RWPE2 (cell line): ENCODE results near the gene OCLN.

Experiments used
- ATAC-seq: fragments of 200-7000 bp; cut with Tn5 transposase; 3 replicates; pipeline ENCODE4 v1.9.1; 2021; ENCODE audit warnings: low read depth
- DNase-seq: peaks from one replicate; pipeline ENCODE4 v3.0.0-alpha.2; 2020; ENCODE audit warnings: low spot score
- H3K27ac ChIP-seq: fragments of 450-650 bp; 2 replicates; pipeline ENCODE4 v1.5.1; 2017; ENCODE audit warnings: mild to moderate bottlenecking; ENCODE audit not compliant: poor library complexity, severe bottlenecking
- H3K27me3 ChIP-seq: fragments of 250-450 bp; sonication (Bioruptor Pico); 2 replicates; pipeline ENCODE4 v1.5.1; 2021; ENCODE audit warnings: mild to moderate bottlenecking, moderate library complexity; ENCODE audit not compliant: insufficient read depth, poor library complexity, severe bottlenecking
- H3K36me3 ChIP-seq: fragments of 250-450 bp; sonication (Bioruptor Pico); 2 replicates; pipeline ENCODE4 v1.5.1; 2020; ENCODE audit warnings: low read depth, mild to moderate bottlenecking, moderate library complexity
- H3K4me1 ChIP-seq: fragments of 250-450 bp; sonication (Bioruptor Pico); 2 replicates; pipeline ENCODE4 v1.5.1; 2021; ENCODE audit warnings: mild to moderate bottlenecking, moderate library complexity; ENCODE audit not compliant: insufficient read depth, poor library complexity, severe bottlenecking
- H3K4me3 ChIP-seq: fragments of 250-450 bp; sonication (Bioruptor Pico); 2 replicates; pipeline ENCODE4 v1.5.1; 2021; ENCODE audit warnings: mild to moderate bottlenecking, moderate library complexity; ENCODE audit not compliant: severe bottlenecking
- H3K9me3 ChIP-seq: fragments of 250-450 bp; sonication (Bioruptor Pico); 2 replicates; pipeline ENCODE4 v1.5.1; 2021; ENCODE audit warnings: mild to moderate bottlenecking, moderate library complexity; ENCODE audit not compliant: severe bottlenecking
- TF ChIP-seq, protein P1 (sequence below): fragments of 450-650 bp; IDR thresholded peaks from one replicate; pipeline ENCODE4 v1.5.1; 2017; ENCODE audit warnings: mild to moderate bottlenecking, moderate library complexity; ENCODE audit not compliant: poor library complexity, severe bottlenecking

Gene OCLN

DNA sequence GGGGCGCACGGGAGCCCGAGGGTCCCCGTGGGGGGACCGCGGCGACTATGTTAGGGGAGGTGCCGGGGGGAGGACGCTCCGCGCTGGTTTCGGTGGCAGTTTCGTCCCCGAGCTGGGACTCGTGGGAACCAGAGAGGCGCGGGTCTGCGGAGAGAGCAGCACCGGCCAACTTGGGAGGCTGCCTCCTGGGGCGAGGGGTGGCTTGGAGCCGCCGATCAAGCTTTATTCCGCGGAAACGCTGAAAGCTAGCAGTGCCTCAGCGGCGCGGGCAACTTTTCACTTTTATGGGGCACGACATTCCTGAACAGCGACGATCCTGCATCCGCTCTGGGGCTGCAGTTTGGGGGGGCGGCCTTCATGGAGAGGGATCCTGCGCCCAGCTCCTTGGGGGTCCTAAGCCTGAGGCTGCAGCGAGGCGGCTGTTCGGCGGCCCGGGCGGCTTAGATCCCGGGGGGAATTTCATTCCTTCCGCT, 369 bp downstream of the OCLN start:
- Histone ChIP-seq H3K27me3 (no peaks in the 10 kb centered on the region), H3K27ac (peak overlapping the region; percentile 16), H3K36me3 (no peaks in the 10 kb centered on the region), H3K4me3 (peak overlapping the region; percentile 53), H3K9me3 (no peaks in the 10 kb centered on the region), H3K4me1 (no peaks in the 10 kb centered on the region)
- DNase-seq, result peak; percentile 65
- TF ChIP-seq, protein P1, sequence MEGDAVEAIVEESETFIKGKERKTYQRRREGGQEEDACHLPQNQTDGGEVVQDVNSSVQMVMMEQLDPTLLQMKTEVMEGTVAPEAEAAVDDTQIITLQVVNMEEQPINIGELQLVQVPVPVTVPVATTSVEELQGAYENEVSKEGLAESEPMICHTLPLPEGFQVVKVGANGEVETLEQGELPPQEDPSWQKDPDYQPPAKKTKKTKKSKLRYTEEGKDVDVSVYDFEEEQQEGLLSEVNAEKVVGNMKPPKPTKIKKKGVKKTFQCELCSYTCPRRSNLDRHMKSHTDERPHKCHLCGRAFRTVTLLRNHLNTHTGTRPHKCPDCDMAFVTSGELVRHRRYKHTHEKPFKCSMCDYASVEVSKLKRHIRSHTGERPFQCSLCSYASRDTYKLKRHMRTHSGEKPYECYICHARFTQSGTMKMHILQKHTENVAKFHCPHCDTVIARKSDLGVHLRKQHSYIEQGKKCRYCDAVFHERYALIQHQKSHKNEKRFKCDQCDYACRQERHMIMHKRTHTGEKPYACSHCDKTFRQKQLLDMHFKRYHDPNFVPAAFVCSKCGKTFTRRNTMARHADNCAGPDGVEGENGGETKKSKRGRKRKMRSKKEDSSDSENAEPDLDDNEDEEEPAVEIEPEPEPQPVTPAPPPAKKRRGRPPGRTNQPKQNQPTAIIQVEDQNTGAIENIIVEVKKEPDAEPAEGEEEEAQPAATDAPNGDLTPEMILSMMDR, result no peak
- ATAC-seq, result peak; percentile 33

GRCh38 chr5:69493396-69494133, 975 bp downstream of the OCLN start:
- DNase-seq (peak; percentile 54), ATAC-seq (peak; percentile 34)
- Histone ChIP-seq H3K36me3 (no peaks in the 10 kb centered on the region), H3K4me3 (peak overlapping the region; percentile 53), H3K27ac (peak overlapping the region; percentile 16), H3K27me3 (no peaks in the 10 kb centered on the region), H3K4me1 (no peaks in the 10 kb centered on the region), H3K9me3 (no peaks in the 10 kb centered on the region)
- TF ChIP-seq, protein P1, result no peak

GRCh38 chr5:69494452-69494851, 1.9 kb downstream of the OCLN start:
- H3K4me3 ChIP-seq, result peak overlapping the region; percentile 53
- H3K4me1 ChIP-seq, result no peaks in the 10 kb centered on the region
- no peaks in the 10 kb centered on the region for H3K36me3 ChIP-seq
- DNase-seq, result no peak
- H3K9me3 ChIP-seq, result no peaks in the 10 kb centered on the region
- ATAC-seq, result no peak
- H3K27ac ChIP-seq, result no peak overlapping the region
- TF ChIP-seq, protein P1, result no peak
- no peaks in the 10 kb centered on the region for H3K27me3 ChIP-seq

GRCh38 chr5:69497006-69497520, 4.5 kb downstream of the OCLN start:
- H3K9me3 ChIP-seq, result no peaks in the 10 kb centered on the region
- no peaks in the 10 kb centered on the region for H3K36me3 ChIP-seq
- H3K4me1 ChIP-seq, result peaks cover 9% of the 10 kb centered on the region
- H3K27ac ChIP-seq, result no peak overlapping the region
- ATAC-seq, result no peak
- DNase-seq, result no peak
- H3K27me3 ChIP-seq, result no peaks in the 10 kb centered on the region
- TF ChIP-seq, protein P1, result no peak
- no peak overlapping the region for H3K4me3 ChIP-seq

DNA sequence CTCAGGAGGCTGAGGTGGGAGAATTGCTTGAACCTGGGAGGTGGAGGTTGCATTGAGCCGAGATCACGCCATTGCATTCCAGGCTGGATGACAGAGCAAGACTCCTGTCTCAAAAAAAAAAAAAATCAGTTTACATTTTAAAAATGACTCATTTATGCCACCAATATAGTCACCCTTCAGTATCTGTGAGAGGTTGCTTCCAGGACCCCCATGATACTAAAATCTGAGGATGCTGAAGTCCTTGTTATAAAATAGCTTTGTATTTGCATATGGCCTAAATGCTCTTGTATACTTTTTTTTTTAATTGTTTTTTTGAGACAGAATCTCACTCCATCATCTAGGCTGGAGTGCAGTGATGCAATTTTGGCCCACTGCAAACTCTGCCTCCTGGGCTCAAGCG, 5.8 kb downstream of the OCLN start:
- TF ChIP-seq, protein P1, result no peak
- peaks cover 22% of the 10 kb centered on the region for H3K4me1 ChIP-seq
- ATAC-seq (no peak), DNase-seq (no peak)
- no peaks in the 10 kb centered on the region for H3K9me3 ChIP-seq
- no peak overlapping the region for H3K27ac ChIP-seq
- H3K27me3 ChIP-seq, result no peaks in the 10 kb centered on the region
- H3K36me3 ChIP-seq, result no peaks in the 10 kb centered on the region
- H3K4me3 ChIP-seq, result no peak overlapping the region
